SK-N-SH (cell line): ENCODE data around the gene GDPD5. TPM values are rescaled to one million over a fixed set of nuclear protein-coding genes. Genes with fewer than 3 reads are reported as not detected.

Experiments used
- CTCF ChIA-PET: fragments of 300-600, 350-600 bp; formaldehyde crosslinking; extraction: SDS; loops from one replicate; lab custom pipeline; 2021; lab: Yijun Ruan, JAX
- POLR2A ChIA-PET: fragments of 350-600 bp; sonication (Branson Sonifier 250); formaldehyde crosslinking; extraction: SDS; loops from one replicate; lab custom pipeline; 2020; ENCODE audit warnings: antibody characterized with exemption, inconsistent platforms; lab: Yijun Ruan, JAX
- DNase-seq: peaks from one replicate; pipeline ENCODE4 v3.0.0; 2012
- H2AFZ ChIP-seq: fragments of 200-600 bp; sonication (generic); 2 replicates; pipeline ENCODE4 v1.8.1; 2016; ENCODE audit warnings: antibody characterized with exemption, mild to moderate bottlenecking, low read depth
- H3F3A ChIP-seq: fragments of 200-600 bp; sonication (generic); replicated peaks from 2 replicates; pipeline ENCODE3; 2016; ENCODE audit warnings: antibody characterized with exemption, mild to moderate bottlenecking; ENCODE audit not compliant: insufficient read depth
- H3K27ac ChIP-seq, 2 experiments: fragments of 200-500 bp in 1 of 2; fragments of 200-600 bp in 1 of 2; sonication (Bioruptor generic) in 1 of 2; sonication (generic), shearing (Covaris generic) in 1 of 2; 2 replicates each; pipeline versions ENCODE4 v1.5.1 to v1.6.1; 2014 to 2016; ENCODE audit warnings: low read depth in 2 of 2, inconsistent platforms in 1 of 2, low read length in 1 of 2, mild to moderate bottlenecking in 1 of 2, mixed read lengths in 1 of 2
- H3K27me3 ChIP-seq: fragments of 200-600 bp; sonication (generic), shearing (Covaris generic); 2 replicates; pipeline ENCODE4 v1.6.1; 2016; ENCODE audit warnings: mixed run types; ENCODE audit not compliant: insufficient read depth
- H3K36me3 ChIP-seq, 2 experiments: fragments of 200-500 bp in 1 of 2; fragments of 200-600 bp in 1 of 2; sonication (Bioruptor generic) in 1 of 2; sonication (generic) in 1 of 2; replicated peaks in 1 of 2; 2 replicates each; pipeline versions ENCODE3 to v1.5.1; 2014 to 2016; ENCODE audit warnings: low read length in 1 of 2, mild to moderate bottlenecking in 1 of 2; ENCODE audit not compliant: insufficient read depth in 2 of 2, control insufficient read depth in 1 of 2
- H3K4me1 ChIP-seq, 2 experiments: fragments of 200-500 bp in 1 of 2; fragments of 200-600 bp in 1 of 2; sonication (Bioruptor generic) in 1 of 2; sonication (generic), shearing (Covaris generic) in 1 of 2; 2 replicates each; pipeline versions ENCODE4 v1.5.1 to v1.6.1; 2014 to 2016; ENCODE audit warnings: low read depth in 1 of 2, low read length in 1 of 2, mixed run types in 1 of 2; ENCODE audit not compliant: insufficient read depth in 2 of 2, control insufficient read depth in 1 of 2
- H3K4me2 ChIP-seq: fragments of 200-600 bp; sonication (generic), shearing (Covaris generic); 2 replicates; pipeline ENCODE4 v1.6.1; 2017; ENCODE audit warnings: mixed run types
- H3K4me3 ChIP-seq, 2 experiments: fragments of 200-500 bp in 1 of 2; fragments of 200-600 bp in 1 of 2; sonication (Bioruptor generic) in 1 of 2; sonication (generic), shearing (Covaris generic) in 1 of 2; 2 replicates each; pipeline versions ENCODE4 v1.5.1 to v1.8.1; 2014 to 2016; ENCODE audit warnings: low read depth in 2 of 2, inconsistent platforms in 1 of 2, low read length in 1 of 2, mild to moderate bottlenecking in 1 of 2, mixed read lengths in 1 of 2, moderate library complexity in 1 of 2
- H3K79me2 ChIP-seq: fragments of 200-600 bp; sonication (generic); 2 replicates; pipeline ENCODE4 v1.8.1; 2017; ENCODE audit warnings: mild to moderate bottlenecking; ENCODE audit not compliant: insufficient read depth
- H3K9ac ChIP-seq: fragments of 200-600 bp; sonication (generic); 2 replicates; pipeline ENCODE4 v1.6.1; 2017; ENCODE audit warnings: mixed run types
- H3K9me2 ChIP-seq: fragments of 200-600 bp; sonication (generic); 2 replicates; pipeline ENCODE4 v1.6.1; 2017; ENCODE audit warnings: mixed run types
- H3K9me3 ChIP-seq: fragments of 200-600 bp; sonication (generic); 2 replicates; pipeline ENCODE4 v1.6.1; 2017; ENCODE audit warnings: mixed run types, mild to moderate bottlenecking, moderate library complexity
- H4K20me1 ChIP-seq: fragments of 200-600 bp; sonication (generic); 2 replicates; pipeline ENCODE4 v1.6.1; 2017; ENCODE audit warnings: mild to moderate bottlenecking, mixed run types; ENCODE audit not compliant: insufficient read depth
- CHD2 ChIP-seq: fragments of 150-350 bp; IDR thresholded peaks from 2 replicates; pipeline ENCODE4 v1.6.1; 2018; ENCODE audit warnings: low read length; ENCODE audit not compliant: partially characterized antibody
- FOSL2 ChIP-seq: IDR thresholded peaks from 2 replicates; pipeline ENCODE4 v1.4.0; 2012; ENCODE audit warnings: low read depth, mild to moderate bottlenecking, moderate library complexity, borderline replicate concordance
- GABPA ChIP-seq: IDR thresholded peaks from 2 replicates; pipeline ENCODE4 v1.4.0; 2012; ENCODE audit warnings: low read depth, mild to moderate bottlenecking
- IRF3 ChIP-seq: fragments of 150-350 bp; IDR thresholded peaks from 2 replicates; pipeline ENCODE4 v1.6.1; 2016; ENCODE audit warnings: mild to moderate bottlenecking, low read depth, low read length
- JUND ChIP-seq: IDR thresholded peaks from 2 replicates; pipeline ENCODE4 v1.4.0; 2012
- MAX ChIP-seq: IDR thresholded peaks from 2 replicates; pipeline ENCODE4 v1.4.0; 2012; ENCODE audit warnings: low read depth
- MEF2A ChIP-seq: IDR thresholded peaks from 2 replicates; pipeline ENCODE4 v1.4.0; 2012; ENCODE audit warnings: low read depth, borderline replicate concordance
- MXI1 ChIP-seq: IDR thresholded peaks from 2 replicates; pipeline ENCODE4 v1.6.1; 2012; ENCODE audit warnings: mild to moderate bottlenecking, low read depth, low read length, improper control_type of control experiment
- NFIC ChIP-seq: IDR thresholded peaks from 2 replicates; pipeline ENCODE4 v1.4.0; 2012; ENCODE audit warnings: borderline replicate concordance
- NRF1 ChIP-seq: IDR thresholded peaks from 2 replicates; pipeline ENCODE4 v1.6.1; 2012; ENCODE audit warnings: low read depth, mild to moderate bottlenecking, low read length
- PBX3 ChIP-seq: IDR thresholded peaks from 2 replicates; pipeline ENCODE4; 2012
- POLR2AphosphoS5 ChIP-seq: IDR thresholded peaks from 2 replicates; pipeline ENCODE4 v1.6.1; 2012; ENCODE audit warnings: low read depth, low read length
- RXRA ChIP-seq: IDR thresholded peaks from 2 replicates; pipeline ENCODE4 v1.4.0; 2012; ENCODE audit warnings: low read depth, mild to moderate bottlenecking, borderline replicate concordance
- TCF12 ChIP-seq: IDR thresholded peaks from 2 replicates; pipeline ENCODE4 v1.4.0; 2012
- TEAD4 ChIP-seq: IDR thresholded peaks from 2 replicates; pipeline ENCODE4 v1.4.0; 2012; ENCODE audit warnings: mild to moderate bottlenecking, borderline replicate concordance; ENCODE audit not compliant: insufficient read depth
- USF1 ChIP-seq: IDR thresholded peaks from 2 replicates; pipeline ENCODE4 v1.4.0; 2012; ENCODE audit warnings: low read depth, borderline replicate concordance
- USF2 ChIP-seq: fragments of 150-350 bp; IDR thresholded peaks from 2 replicates; pipeline ENCODE4 v1.6.1; 2017; ENCODE audit warnings: antibody characterized with exemption, low read length, low read depth, borderline replicate concordance
- YY1 ChIP-seq: IDR thresholded peaks from 2 replicates; pipeline ENCODE4 v1.4.0; 2012; ENCODE audit warnings: low read depth, mild to moderate bottlenecking
- WGBS: methylation state at CpG from one replicate; pipeline ENCODE4 v1.1.6; 2017; ENCODE audit warnings: low lambda C conversion rate; 5-methylcytosine and 5-hydroxymethylcytosine counted together
- polyA plus RNA-seq, 3 experiments: library from polyadenylated mRNA; depleted of rRNA; stranded (reverse); fragments of >200 nt; gene quantifications; 2 replicates each; pipeline ENCODE4 v1.2.3, GENCODE V29; 2012

The GDPD5 gene
- polyA plus RNA-seq, 1 of the 3 experiments (the other 2 are of a cell fraction) = 2.2 TPM

- H3K9me3 ChIP-seq = no peaks in the 10 kb centered on the region
- no peaks in the 10 kb centered on the region for H3K27me3 ChIP-seq
- 83% methylated on average over 10 of the region's 10 CpGs for WGBS
- ChIA-PET POLR2A (no interaction called here), CTCF (interaction anchor here (0.6 to 1.1 kb wide), 4 partner anchors 9 to 496 kb away, joined by 3 read pairs; no protein-coding TSS in a partner anchor)
- no peaks in the 10 kb centered on the region for H3K9me2 ChIP-seq
- H3K4me2 ChIP-seq = no peak overlapping the region
- TF ChIP-seq FOSL2 (no peak), MXI1 (no peak), MAX (no peak), TCF12 (no peak), JUND (no peak), IRF3 (no peak), YY1 (no peak), CHD2 (no peak), POLR2AphosphoS5 (no peak), MEF2A (no peak), USF2 (no peak), USF1 (no peak)
- H3F3A ChIP-seq = no peaks in the 10 kb centered on the region
- no peak overlapping the region for H3K27ac ChIP-seq
- no peaks in the 10 kb centered on the region for H3K36me3 ChIP-seq
- H2AFZ ChIP-seq = no peak overlapping the region
- DNase-seq = no peak
- no peak overlapping the region for H3K4me3 ChIP-seq
- H3K9ac ChIP-seq = no peak overlapping the region
- no peaks in the 10 kb centered on the region for H4K20me1 ChIP-seq
- peaks cover 2 to 5% of the 10 kb centered on the region in 2 experiments; a peak in 2 of 4 replicates for H3K4me1 ChIP-seq
- H3K79me2 ChIP-seq = no peaks in the 10 kb centered on the region
Observed at GRCh38 chr11:75480185-75481175, 45.3 kb downstream of the GDPD5 start.

- ChIA-PET POLR2A (no interaction called here), CTCF (interaction anchor here (0.6 kb wide), 1 partner anchor 148 kb away, joined by 3 read pairs; no protein-coding TSS in a partner anchor)
- no peak for TF ChIP-seq MEF2A
- no peak for TF ChIP-seq TEAD4
- TF ChIP-seq GABPA = no peak
- TF ChIP-seq NFIC = no peak
- no peak for TF ChIP-seq NRF1
- no peak for TF ChIP-seq FOSL2
- TF ChIP-seq RXRA = no peak
- no peak for TF ChIP-seq PBX3
- H3F3A ChIP-seq = no peaks in the 10 kb centered on the region
- peaks cover 4 to 8% of the 10 kb centered on the region in 2 experiments; a peak in 2 of 4 replicates for H3K4me1 ChIP-seq
- H3K36me3 ChIP-seq = no peaks in the 10 kb centered on the region
- no peak overlapping the region for H3K9ac ChIP-seq
- no peaks in the 10 kb centered on the region for H3K27me3 ChIP-seq
- no peak overlapping the region for H2AFZ ChIP-seq
- H4K20me1 ChIP-seq = no peaks in the 10 kb centered on the region
- no peak overlapping the region for H3K4me2 ChIP-seq
- WGBS = 64% methylated on average over 4 of the region's 4 CpGs
- no peak for DNase-seq
- H3K4me3 ChIP-seq = no peak overlapping the region
- H3K27ac ChIP-seq = no peak overlapping the region
- H3K9me2 ChIP-seq = no peaks in the 10 kb centered on the region
- H3K79me2 ChIP-seq = no peaks in the 10 kb centered on the region
- no peaks in the 10 kb centered on the region for H3K9me3 ChIP-seq
Observed at GRCh38 chr11:75479597-75480145, 46.1 kb downstream of the GDPD5 start.
